Liver (tissue), 9 donors: ENCODE measurements around the gene IRAK1. TPM values are rescaled to one million over a fixed set of nuclear protein-coding genes. Genes with fewer than 3 reads are reported as not detected.

ENCODE experiments used
- DNase-seq: peaks from one replicate; pipeline ENCODE4 v3.0.0-alpha.2; 2017; ENCODE audit warnings: low spot score
- H3K27ac ChIP-seq, 2 donors: one replicate each; pipeline ENCODE4 v1.7.0; 2013; ENCODE audit warnings: inconsistent platforms in 2 of 2, low read length in 2 of 2, control low read depth in 1 of 2, low read depth in 1 of 2, mild to moderate bottlenecking in 1 of 2
- H3K27me3 ChIP-seq, 4 donors: one replicate each; pipeline versions ENCODE4 v1.6.1 to v1.7.0; 2013; ENCODE audit warnings: low read length in 3 of 4, inconsistent platforms in 1 of 4, mild to moderate bottlenecking in 1 of 4, moderate library complexity in 1 of 4; ENCODE audit not compliant: control insufficient read depth in 4 of 4, insufficient read depth in 4 of 4
- H3K36me3 ChIP-seq, 4 donors: one replicate each; pipeline versions ENCODE4 v1.6.1 to v1.7.0; 2013; ENCODE audit warnings: low read length in 3 of 4, mild to moderate bottlenecking in 3 of 4, low read depth in 1 of 4, moderate library complexity in 1 of 4; ENCODE audit not compliant: control insufficient read depth in 4 of 4, insufficient read depth in 3 of 4
- H3K4me1 ChIP-seq, 4 donors: one replicate each; pipeline versions ENCODE4 v1.6.1 to v1.7.0; 2013; ENCODE audit warnings: low read length in 3 of 4, mild to moderate bottlenecking in 3 of 4, moderate library complexity in 1 of 4; ENCODE audit not compliant: control insufficient read depth in 4 of 4, insufficient read depth in 4 of 4
- H3K4me3 ChIP-seq, 3 donors: one replicate each; pipeline versions ENCODE4 v1.6.1 to v1.7.0; 2013; ENCODE audit warnings: low read length in 3 of 3, control low read depth in 1 of 3, low read depth in 1 of 3, mild to moderate bottlenecking in 1 of 3
- H3K9ac ChIP-seq, 2 donors: one replicate each; pipeline ENCODE4 v1.7.0; 2013; ENCODE audit warnings: low read length in 2 of 2, mild to moderate bottlenecking in 2 of 2, moderate library complexity in 2 of 2, control low read depth in 1 of 2, low read depth in 1 of 2
- H3K9me3 ChIP-seq, 4 donors: one replicate each; pipeline versions ENCODE4 v1.6.1 to v1.7.0; 2013; ENCODE audit warnings: low read length in 3 of 4; ENCODE audit not compliant: control insufficient read depth in 4 of 4
- ATF3 ChIP-seq: IDR thresholded peaks from 2 replicates; pipeline ENCODE4 v1.6.1; 2016; ENCODE audit warnings: antibody characterized with exemption
- CTCF ChIP-seq: fragments of 150-350 bp; IDR thresholded peaks from 2 replicates; pipeline ENCODE4 v1.5.1; 2017; ENCODE audit warnings: improper control_type of control experiment, low read depth, low read length; ENCODE audit not compliant: missing input control
- FOXA1 ChIP-seq: IDR thresholded peaks from 2 replicates; pipeline ENCODE4 v1.6.1; 2016; ENCODE audit warnings: antibody characterized with exemption
- FOXA2 ChIP-seq: IDR thresholded peaks from 2 replicates; pipeline ENCODE4 v1.6.1; 2016; ENCODE audit warnings: antibody characterized with exemption
- GABPA ChIP-seq, 2 donors: IDR thresholded peaks in 1 of 2; conservative IDR thresholded peaks in 1 of 2; 2 replicates each; pipeline ENCODE4 v1.6.1; 2016; ENCODE audit warnings: antibody characterized with exemption in 2 of 2, mild to moderate bottlenecking in 1 of 2, moderate library complexity in 1 of 2
- HNF4A ChIP-seq, 2 donors: conservative IDR thresholded peaks; 2 replicates each; pipeline ENCODE4 v1.6.1; 2016; ENCODE audit warnings: antibody characterized with exemption in 2 of 2, mild to moderate bottlenecking in 2 of 2
- HNF4G ChIP-seq: IDR thresholded peaks from 2 replicates; pipeline ENCODE4 v1.6.1; 2016; ENCODE audit warnings: antibody characterized with exemption
- JUND ChIP-seq, 2 donors: IDR thresholded peaks; 2 replicates each; pipeline ENCODE4 v1.6.1; 2016; ENCODE audit warnings: antibody characterized with exemption in 2 of 2
- MAX ChIP-seq: IDR thresholded peaks from 2 replicates; pipeline ENCODE4 v1.6.1; 2016; ENCODE audit warnings: antibody characterized with exemption
- NR2F2 ChIP-seq: IDR thresholded peaks from 2 replicates; pipeline ENCODE4 v1.6.1; 2016; ENCODE audit warnings: antibody characterized with exemption
- RAD21 ChIP-seq, 2 donors: IDR thresholded peaks; 2 replicates each; pipeline ENCODE4 v1.6.1; 2016; ENCODE audit warnings: antibody characterized with exemption in 2 of 2, mild to moderate bottlenecking in 2 of 2
- REST ChIP-seq: IDR thresholded peaks from 2 replicates; pipeline ENCODE4 v1.6.1; 2016; ENCODE audit warnings: antibody characterized with exemption, mild to moderate bottlenecking
- RXRA ChIP-seq, 2 donors: IDR thresholded peaks; 2 replicates each; pipeline ENCODE4 v1.6.1; 2017 to 2018; ENCODE audit warnings: antibody characterized with exemption in 2 of 2, mild to moderate bottlenecking in 1 of 2
- SP1 ChIP-seq: IDR thresholded peaks from 2 replicates; pipeline ENCODE4 v1.6.1; 2018; ENCODE audit warnings: antibody characterized with exemption, mild to moderate bottlenecking
- TAF1 ChIP-seq: conservative IDR thresholded peaks from 2 replicates; pipeline ENCODE4 v1.6.1; 2016; ENCODE audit warnings: antibody characterized with exemption, mild to moderate bottlenecking
- YY1 ChIP-seq: IDR thresholded peaks from 2 replicates; pipeline ENCODE4 v1.6.1; 2016; ENCODE audit warnings: antibody characterized with exemption, mild to moderate bottlenecking
- ZBTB33 ChIP-seq: IDR thresholded peaks from 2 replicates; pipeline ENCODE4 v1.6.1; 2016; ENCODE audit warnings: antibody characterized with exemption
- WGBS: extraction: QIAGEN DNeasy Blood & Tissue Kit; methylation state at CpG from one replicate; pipeline ENCODE4 v1.1.7; 2013; 5-methylcytosine and 5-hydroxymethylcytosine counted together
- polyA plus RNA-seq, 2 donors: library from polyadenylated mRNA; stranded (reverse) in 1 of 2; unstranded in 1 of 2; fragments of 200-250 nt in 1 of 2; fragments of >200 nt in 1 of 2; fragmentation: Nextera tagmentation in 1 of 2; extraction: Ambion mirVana in 1 of 2; gene quantifications; one replicate each; pipeline versions ENCODE4 v1.2.1 to v1.2.3, GENCODE V29; 2013 to 2015
- total RNA-seq, 2 donors: library from RNA; depleted of rRNA; stranded (reverse); fragments of >200 nt; gene quantifications; one replicate each; pipeline ENCODE4 v1.2.3, GENCODE V29; 2014
- donor health status: healthy.
- donor health status: healthy.
- donor health status: healthy.
- donor health status: healthy.
- donor health status: healthy.

IRAK1 gene
- total and polyA plus RNA-seq, 4 donors, result 17.6 to 55.8 (median 27.4) TPM

GRCh38 chrX:154025230-154025629 is 5.5 kb upstream of the IRAK1 start:
- DNase-seq, result no peak
- peaks cover 0 to 2% (median under 1%) of the 10 kb centered on the region in 4 donors for H3K36me3 ChIP-seq
- H3K27ac ChIP-seq, result no peak overlapping the region
- WGBS, result 92% methylated on average over 8 of the region's 8 CpGs
- TF ChIP-seq HNF4G (no peak), RXRA (IDR thresholded peaks at IDR 0.05) (no peak), NR2F2 (no peak), JUND (IDR thresholded peaks at IDR 0.05) (no peak), ATF3 (no peak), ZBTB33 (no peak), GABPA (IDR thresholded peaks at IDR 0.05 in 1 of 2, conservative IDR thresholded peaks at IDR 0.05 in 1 of 2) (no peak), YY1 (no peak), FOXA1 (no peak), MAX (no peak)
- no peaks in the 10 kb centered on the region for H3K27me3 ChIP-seq
- H3K9me3 ChIP-seq, result no peaks in the 10 kb centered on the region
- no peak overlapping the region for H3K9ac ChIP-seq
- H3K4me3 ChIP-seq, result no peak overlapping the region
- H3K4me1 ChIP-seq, result peaks cover 5 to 30% (median 18%) of the 10 kb centered on the region in 4 donors

- no peak for TF ChIP-seq MAX
- TF ChIP-seq HNF4A (conservative IDR thresholded peaks at IDR 0.05), result no peak
- no peak for TF ChIP-seq RAD21 (IDR thresholded peaks at IDR 0.05)
- TF ChIP-seq CTCF, result no peak
- no peak for TF ChIP-seq SP1
- TF ChIP-seq FOXA2, result no peak
- TF ChIP-seq NR2F2, result no peak
- no peak for TF ChIP-seq JUND (IDR thresholded peaks at IDR 0.05)
- TF ChIP-seq RXRA (IDR thresholded peaks at IDR 0.05), result no peak
- TF ChIP-seq GABPA (IDR thresholded peaks at IDR 0.05 in 1 of 2, conservative IDR thresholded peaks at IDR 0.05 in 1 of 2), result no peak
- TF ChIP-seq REST, result no peak
- TF ChIP-seq YY1, result no peak
- TF ChIP-seq HNF4G, result no peak
- TF ChIP-seq FOXA1, result no peak
- no peak for TF ChIP-seq ATF3
- no peak for TF ChIP-seq TAF1
- H3K36me3 ChIP-seq, result peaks cover 0 to 1% (median 0%) of the 10 kb centered on the region in 4 donors
- DNase-seq, result no peak
- no peaks in the 10 kb centered on the region for H3K9me3 ChIP-seq
- H3K9ac ChIP-seq, result no peak overlapping the region
- peaks cover 5 to 29% (median 18%) of the 10 kb centered on the region in 4 donors for H3K4me1 ChIP-seq
- H3K4me3 ChIP-seq, result no peak overlapping the region
- WGBS, result 95% methylated on average over 15 of the region's 15 CpGs
- H3K27ac ChIP-seq, result no peak overlapping the region
- no peaks in the 10 kb centered on the region for H3K27me3 ChIP-seq
Observed at GRCh38 chrX:154024271-154024670, 4.6 kb upstream of the IRAK1 start.
